GM13976 (cell line): ENCODE results near the gene BBS9.

Experiments
- DNase-seq: peaks from one replicate; pipeline ENCODE4 v3.0.0; 2012; ENCODE audit warnings: low spot score
- CTCF ChIP-seq: IDR thresholded peaks from 2 replicates; pipeline ENCODE4 v1.5.1; 2012; ENCODE audit warnings: borderline replicate concordance, mild to moderate bottlenecking; ENCODE audit not compliant: insufficient read depth; ENCODE audit errors: extremely low read depth, missing control alignments, control extremely low read depth
- in situ Hi-C: fragments of 300-500 bp; cut with MboI; formaldehyde crosslinking; loops from one replicate; pipeline ENCODE4 v1.12.0; 2022; ENCODE audit warnings: low sequenced_read_pairs, mixed read lengths, inconsistent platforms; ENCODE audit not compliant: unreplicated experiment

BBS9 gene

DNA sequence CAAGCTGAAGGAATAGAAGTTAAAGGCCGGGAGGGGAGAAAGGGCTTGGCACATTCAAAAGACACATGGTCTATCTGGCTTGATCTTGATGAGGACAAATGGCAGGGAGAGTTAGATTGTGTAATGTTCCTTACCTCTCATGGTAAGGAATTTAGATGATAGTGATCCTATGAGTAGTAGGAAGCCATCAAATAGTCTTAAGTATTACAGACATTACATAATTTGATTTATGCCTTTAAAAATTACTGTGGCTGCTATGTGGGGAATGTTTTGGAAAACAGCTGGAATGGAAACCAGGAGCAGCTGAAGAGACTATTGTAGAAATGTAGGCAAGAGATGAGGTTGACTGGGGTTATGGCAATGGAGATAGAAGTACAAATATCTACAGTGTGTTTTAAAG lies 424.7 kb downstream of the BBS9 start:
- no peak for TF ChIP-seq CTCF
- no peak for DNase-seq
- in situ Hi-C loops, result no loop called here

DNA sequence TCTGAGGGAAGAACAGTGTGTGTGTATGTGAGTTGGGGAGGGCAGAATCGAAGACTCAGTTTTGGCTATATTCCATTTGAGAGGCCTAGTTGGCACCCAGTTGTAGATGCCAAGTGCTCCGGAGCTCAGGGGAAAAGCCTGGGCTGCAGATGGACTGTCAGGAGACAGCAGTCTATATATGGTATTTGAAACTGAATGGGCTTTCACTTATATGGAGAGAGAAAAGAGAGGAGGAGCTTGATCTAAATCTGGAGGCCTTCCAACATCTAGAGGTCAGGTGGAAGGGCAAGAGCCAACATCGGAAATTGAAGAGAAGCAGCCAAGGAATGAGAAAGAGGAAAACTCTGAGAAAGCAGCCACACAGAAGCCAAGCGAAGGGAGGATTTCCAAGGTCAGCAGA lies 425.2 kb downstream of the BBS9 start:
- no peak for DNase-seq
- in situ Hi-C loops, result no loop called here

GRCh38 chr7:33556472-33556871 lies 427.1 kb downstream of the BBS9 start:
- in situ Hi-C loops, result no loop called here
- no peak for DNase-seq
- TF ChIP-seq CTCF, result no peak

More for the DNA sequence above, 425.2 kb downstream of the BBS9 start:
- TF ChIP-seq CTCF, result no peak

DNA sequence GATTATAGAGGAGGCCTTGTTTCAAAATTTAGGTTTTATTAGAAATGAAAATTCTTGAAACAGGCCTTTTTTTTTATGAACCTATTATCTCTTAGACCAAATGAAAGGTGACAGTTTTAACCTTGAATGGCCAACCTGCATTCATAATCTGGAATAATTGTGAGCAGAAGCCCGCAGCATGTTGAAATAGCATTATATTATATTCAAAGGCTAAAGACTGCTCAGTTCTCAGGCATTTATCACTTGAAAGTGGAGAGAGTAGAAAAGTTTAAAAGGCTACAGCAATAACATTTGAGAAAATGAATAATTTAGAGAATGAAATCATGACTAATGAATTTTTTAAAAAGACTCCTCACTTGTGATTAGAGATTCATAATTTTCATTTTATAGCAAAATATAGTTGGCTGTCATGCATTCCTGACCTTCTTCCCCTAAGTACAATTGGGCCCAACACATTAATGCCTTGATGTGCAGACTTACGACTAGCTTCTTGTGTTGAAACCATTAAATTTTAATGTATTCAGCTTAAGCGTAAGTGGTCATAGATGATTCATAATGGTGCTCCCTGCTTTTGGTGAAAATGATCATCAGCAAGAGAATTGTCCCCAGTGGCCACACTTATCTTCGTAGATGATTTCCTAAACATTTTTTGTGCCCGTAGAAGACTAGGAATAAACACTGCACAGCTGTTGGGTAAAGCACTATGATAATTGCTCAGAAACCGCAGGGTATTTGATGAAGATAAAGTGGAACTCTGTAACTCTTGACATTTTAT lies 429.4 kb downstream of the BBS9 start:
- in situ Hi-C loops, result no loop called here
- DNase-seq, result no peak
- TF ChIP-seq CTCF, result no peak

GRCh38 chr7:33559324-33559710 lies 430.0 kb downstream of the BBS9 start:
- no peak for TF ChIP-seq CTCF
- no peak for DNase-seq
- in situ Hi-C loops, result no loop called here

GRCh38 chr7:33562996-33563395 lies 433.6 kb downstream of the BBS9 start:
- no peak for DNase-seq
- TF ChIP-seq CTCF, result no peak
- in situ Hi-C loops, result no loop called here
